Pancreas (tissue), 10 donors: ENCODE data around the gene ENO2. TPM values are rescaled to one million over a fixed set of nuclear protein-coding genes. Genes with fewer than 3 reads are reported as not detected.

Experiments used
- ATAC-seq, 4 donors: fragments of 200-7000 bp; cut with Tn5 transposase; one replicate each; pipeline versions ENCODE4 v1.8.0 to v1.9.1; 2020; ENCODE audit warnings: mild to moderate bottlenecking in 4 of 4, moderate library complexity in 4 of 4
- DNase-seq, 6 donors: peaks; one replicate each; pipeline ENCODE4 v3.0.0-alpha.2; 2020
- FAIRE-seq: peaks from 2 replicates; lab custom pipeline; 2012; peaks lifted over from hg19 to GRCh38; lab: Jason Lieb, UNC
- H3K27ac ChIP-seq, 4 donors: fragments of 200-600 bp; sonication (generic); 1 replicate in 3 of 4; 2 replicates in 1 of 4; pipeline versions ENCODE4 v1.5.0 to v1.8.0; 2020
- H3K27me3 ChIP-seq, 4 donors: fragments of 200-600 bp; one replicate each; pipeline ENCODE4 v1.8.0; 2021
- H3K36me3 ChIP-seq, 3 donors: fragments of 200-600 bp; sonication (generic) in 1 of 3; one replicate each; pipeline versions ENCODE4 v1.5.0 to v1.8.0; 2020 to 2021
- H3K4me1 ChIP-seq, 3 donors: fragments of 200-600 bp; one replicate each; pipeline ENCODE4 v1.8.0; 2021
- H3K4me3 ChIP-seq, 4 donors: fragments of 200-600 bp; sonication (generic) in 2 of 4; one replicate each; pipeline versions ENCODE4 v1.5.0 to v1.8.0; 2020 to 2021
- H3K9me3 ChIP-seq, 4 donors: fragments of 200-600 bp; one replicate each; pipeline ENCODE4 v1.8.0; 2021
- CTCF ChIP-seq, 4 donors: fragments of 200-600 bp; sonication (generic) in 3 of 4; IDR thresholded peaks; one replicate each; pipeline versions ENCODE4 v1.5.0 to v1.8.0; 2021; ENCODE audit warnings: antibody characterized with exemption in 4 of 4
- WGBS, 2 donors: extraction: QIAGEN DNeasy Blood & Tissue Kit; methylation state at CpG; one replicate each; pipeline ENCODE4 v1.1.7; 2013; 5-methylcytosine and 5-hydroxymethylcytosine counted together
- intact Hi-C, 3 donors: fragments of 100-400 bp; cut with DNase I; formaldehyde crosslinking; loops; one replicate each; pipeline versions ENCODE4 v1.11.1 to v1.14.2; 2022
- polyA plus RNA-seq, 2 donors: library from polyadenylated mRNA; stranded (reverse); fragments of 200-250 nt; gene quantifications; one replicate each; pipeline ENCODE4 v1.2.3, GENCODE V29; 2013
- total RNA-seq, 6 donors: library from RNA; stranded (reverse); fragmentation: NEBNext Ultra II Directional in 4 of 6; extraction: Animal tissue kit (Norgen Biotek cat#: 25700) in 4 of 6; gene quantifications; one replicate each; pipeline versions ENCODE4 v1.2.1 to v1.2.4, GENCODE V29; 2021 to 2023
- donor health status: healthy with polysubstance abuse.
- donor health status: DM: no; HTN: no; CAD: no; lungs with moderate emphysema.
- donor health status: DM: no; HTN: no; CAD: no.
- donor health status: control.
- donor health status: control.
- donor health status: Bipolar disorder and iron deficiency.
- donor health status: DM: yes; HTN: yes; CAD: no.
- donor health status: DM: no; HTN: no; CAD: no.
- donor health status: DM: no; HTN: no; CAD: no.
- donor health status: DM: yes; HTN: yes; CAD: no.

Gene ENO2
- total and polyA plus RNA-seq, 8 donors = 2.3 to 53.6 (median 6.6) TPM

GRCh38 chr12:6912164-6912935 is 2.0 kb upstream of the ENO2 start:
- Histone ChIP-seq H3K36me3 (no peaks in the 10 kb centered on the region), H3K27ac (no peak overlapping the region), H3K4me1 (peaks cover 0 to 4% (median 0%) of the 10 kb centered on the region in 3 donors), H3K4me3 (no peak overlapping the region), H3K9me3 (no peaks in the 10 kb centered on the region), H3K27me3 (no peaks in the 10 kb centered on the region)
- no peak for TF ChIP-seq CTCF (IDR thresholded peaks at IDR 0.05)
- intact Hi-C loops = no loop called here
- no peak for FAIRE-seq
- DNase-seq = peak in 2 of 6 donors; percentile 7 to 50
- 64 to 74% methylated on average over 15 of the region's 15 CpGs for WGBS, 2 donors
- ATAC-seq = no peak

GRCh38 chr12:6914947-6915788 is 788 bp downstream of the ENO2 start:
- WGBS, 2 donors = 26 to 37% methylated on average over 25 to 29 of the region's 29 CpGs
- Histone ChIP-seq H3K9me3 (no peaks in the 10 kb centered on the region), H3K4me3 (peak overlapping the region; percentile 14 to 60 (median 37)), H3K27me3 (no peaks in the 10 kb centered on the region), H3K4me1 (peaks cover 0 to 4% (median 0%) of the 10 kb centered on the region in 3 donors), H3K27ac (no peak overlapping the region), H3K36me3 (no peaks in the 10 kb centered on the region)
- FAIRE-seq (no peak), ATAC-seq (peak in 1 of 4 donors; percentile 4), DNase-seq (peak in 2 of 6 donors; percentile 23 to 48)
- TF ChIP-seq CTCF (IDR thresholded peaks at IDR 0.05) = no peak
- intact Hi-C loops = no loop called here

- no peak overlapping the region for H3K27ac ChIP-seq
- 68 to 77% methylated on average over 14 of the region's 14 CpGs for WGBS, 2 donors
- intact Hi-C loops = no loop called here
Measured at GRCh38 chr12:6915789-6916285, 1.5 kb downstream of the ENO2 start.

GRCh38 chr12:6916426-6917200 is 2.2 kb downstream of the ENO2 start:
- Histone ChIP-seq H3K36me3 (no peaks in the 10 kb centered on the region), H3K4me1 (peaks cover 0 to 4% (median 0%) of the 10 kb centered on the region in 3 donors), H3K27ac (no peak overlapping the region), H3K4me3 (no peak overlapping the region), H3K9me3 (no peaks in the 10 kb centered on the region), H3K27me3 (no peaks in the 10 kb centered on the region)
- intact Hi-C loops = no loop called here
- no peak for TF ChIP-seq CTCF (IDR thresholded peaks at IDR 0.05)
- FAIRE-seq (no peak), DNase-seq (peak in 2 of 6 donors; percentile 37 to 41), ATAC-seq (no peak)
- 84 to 85% methylated on average over 11 of the region's 11 CpGs for WGBS, 2 donors

More at GRCh38 chr12:6915789-6916285, 1.5 kb downstream of the ENO2 start:
- no peaks in the 10 kb centered on the region for H3K27me3 ChIP-seq
- no peak overlapping the region for H3K4me3 ChIP-seq
- no peaks in the 10 kb centered on the region for H3K9me3 ChIP-seq
- ATAC-seq (no peak), DNase-seq (peak in 2 of 6 donors; percentile 23 to 39), FAIRE-seq (no peak)
- H3K4me1 ChIP-seq = peaks cover 0 to 4% (median 0%) of the 10 kb centered on the region in 3 donors
- no peaks in the 10 kb centered on the region for H3K36me3 ChIP-seq
- TF ChIP-seq CTCF (IDR thresholded peaks at IDR 0.05) = no peak
